HEK293T (cell line): ENCODE results near the gene WDR64.

Experiments used
- BHLHE40 ChIP-seq: fragments of 450-650 bp; IDR thresholded peaks from 2 replicates; pipeline ENCODE4 v1.6.1; 2016; ENCODE audit warnings: mild to moderate bottlenecking, moderate library complexity, borderline replicate concordance
- ELF4 ChIP-seq: fragments of 450-650 bp; IDR thresholded peaks from 2 replicates; pipeline ENCODE4 v1.6.1; 2017; ENCODE audit warnings: antibody characterized with exemption
- FOXA1 ChIP-seq: fragments of 450-650 bp; IDR thresholded peaks from 2 replicates; pipeline ENCODE4 v1.6.1; 2016; ENCODE audit warnings: mild to moderate bottlenecking
- FOXK2 ChIP-seq: fragments of 450-650 bp; IDR thresholded peaks from 2 replicates; pipeline ENCODE4 v1.6.1; 2016; ENCODE audit warnings: mild to moderate bottlenecking
- FOXM1 ChIP-seq: fragments of 450-650 bp; IDR thresholded peaks from 2 replicates; pipeline ENCODE4 v1.6.1; 2017; ENCODE audit warnings: mild to moderate bottlenecking, borderline replicate concordance
- HDGF ChIP-seq: fragments of 450-650 bp; IDR thresholded peaks from 2 replicates; pipeline ENCODE4 v1.6.1; 2017; ENCODE audit warnings: antibody characterized with exemption, borderline replicate concordance
- LEF1 ChIP-seq: fragments of 450-650 bp; IDR thresholded peaks from 2 replicates; pipeline ENCODE4 v1.6.1; 2017; ENCODE audit warnings: mild to moderate bottlenecking, borderline replicate concordance
- NFRKB ChIP-seq: fragments of 450-650 bp; IDR thresholded peaks from 2 replicates; pipeline ENCODE4 v1.6.1; 2016; ENCODE audit warnings: mild to moderate bottlenecking, moderate library complexity
- SP1 ChIP-seq: fragments of 450-650 bp; IDR thresholded peaks from 2 replicates; pipeline ENCODE4 v1.6.1; 2017
- SUZ12 ChIP-seq: fragments of 450-650 bp; IDR thresholded peaks from 2 replicates; pipeline ENCODE4 v1.6.1; 2016; ENCODE audit warnings: mild to moderate bottlenecking
- TARDBP ChIP-seq: fragments of 450-650 bp; IDR thresholded peaks from 2 replicates; pipeline ENCODE4 v1.6.1; 2016
- ZNF384 ChIP-seq: fragments of 450-650 bp; IDR thresholded peaks from 2 replicates; pipeline ENCODE4 v1.6.1; 2016

GRCh38 chr1:241770115-241770514, 118.0 kb downstream of the WDR64 start:
- TF ChIP-seq TARDBP (no peak), FOXM1 (no peak), SP1 (no peak), SUZ12 (no peak), BHLHE40 (no peak), FOXK2 (no peak), NFRKB (no peak), LEF1 (no peak), ZNF384 (no peak), ELF4 (no peak), FOXA1 (no peak), HDGF (no peak)
